ENCODE results near the gene GNAT2. TPM values are rescaled to one million over a fixed set of nuclear protein-coding genes. Genes with fewer than 3 reads are reported as not detected.

The GNAT2 gene
- total RNA-seq, 1 experiment from 2014 or later, result 0.20 TPM

DNA sequence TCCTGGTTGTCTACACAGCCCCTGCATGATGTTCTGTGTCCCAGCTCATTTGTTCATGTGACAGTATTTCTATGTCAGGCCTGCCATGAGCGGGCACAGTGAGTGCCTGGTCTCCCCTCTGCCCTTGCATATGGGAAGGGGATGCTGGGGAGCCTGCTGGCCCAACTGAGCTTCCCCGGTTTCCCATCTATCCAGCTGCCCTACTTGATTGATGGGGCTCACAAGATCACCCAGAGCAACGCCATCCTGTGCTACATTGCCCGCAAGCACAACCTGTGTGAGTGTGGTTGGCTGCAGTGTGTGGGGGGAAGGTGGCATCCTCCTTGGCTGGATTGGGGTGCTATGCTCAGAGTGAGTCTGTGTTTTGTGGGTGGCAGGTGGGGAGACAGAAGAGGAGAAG lies 38.0 kb upstream of the GNAT2 start:
- H4K8ac ChIP-seq (replicated peaks; ENCODE audit: insufficient read length, low read depth, low read length), result no peak overlapping the region
- no peak overlapping the region for H3K4ac ChIP-seq (ENCODE audit: low read depth, low read length)
- Mint-ChIP-seq H3K27me3 (ENCODE audit: low read depth) (peaks cover 26% of the 10 kb centered on the region), H3K36me3 (ENCODE audit: insufficient read depth in 1 of 3, low read depth in 3 of 3) (no peaks in the 10 kb centered on the region), H3K4me1 (peaks cover 5 to 14% of the 10 kb centered on the region in 2 experiments; a peak in 3 of 4 replicates), H3K9me3 (no peaks in the 10 kb centered on the region), H3K4me3 (peak overlapping the region; percentile 7 to 35; a peak in 3 of 5 replicates), H3K27ac (no peak overlapping the region)
- H2AFZ ChIP-seq (ENCODE audit: low read length), result no peak overlapping the region
- H3K27me3 ChIP-seq (ENCODE audit: insufficient read depth, low read length), result no peaks in the 10 kb centered on the region
- no peak overlapping the region for H3K14ac ChIP-seq (ENCODE audit: insufficient read depth, low read length)
- no peaks in the 10 kb centered on the region for H3K9me3 ChIP-seq (ENCODE audit: control insufficient read depth, low read depth, low read length)
- no peak overlapping the region for H2BK120ac ChIP-seq (ENCODE audit: low read depth, low read length, poor library complexity, severe bottlenecking)
- no peak overlapping the region for H2AK5ac ChIP-seq (ENCODE audit: insufficient read length, low read length)
- H3T11ph ChIP-seq (ENCODE audit: low read length), result no peak overlapping the region
- TF ChIP-seq, protein P1, sequence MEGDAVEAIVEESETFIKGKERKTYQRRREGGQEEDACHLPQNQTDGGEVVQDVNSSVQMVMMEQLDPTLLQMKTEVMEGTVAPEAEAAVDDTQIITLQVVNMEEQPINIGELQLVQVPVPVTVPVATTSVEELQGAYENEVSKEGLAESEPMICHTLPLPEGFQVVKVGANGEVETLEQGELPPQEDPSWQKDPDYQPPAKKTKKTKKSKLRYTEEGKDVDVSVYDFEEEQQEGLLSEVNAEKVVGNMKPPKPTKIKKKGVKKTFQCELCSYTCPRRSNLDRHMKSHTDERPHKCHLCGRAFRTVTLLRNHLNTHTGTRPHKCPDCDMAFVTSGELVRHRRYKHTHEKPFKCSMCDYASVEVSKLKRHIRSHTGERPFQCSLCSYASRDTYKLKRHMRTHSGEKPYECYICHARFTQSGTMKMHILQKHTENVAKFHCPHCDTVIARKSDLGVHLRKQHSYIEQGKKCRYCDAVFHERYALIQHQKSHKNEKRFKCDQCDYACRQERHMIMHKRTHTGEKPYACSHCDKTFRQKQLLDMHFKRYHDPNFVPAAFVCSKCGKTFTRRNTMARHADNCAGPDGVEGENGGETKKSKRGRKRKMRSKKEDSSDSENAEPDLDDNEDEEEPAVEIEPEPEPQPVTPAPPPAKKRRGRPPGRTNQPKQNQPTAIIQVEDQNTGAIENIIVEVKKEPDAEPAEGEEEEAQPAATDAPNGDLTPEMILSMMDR (conservative IDR thresholded peaks at IDR 0.05), result no peak
- H3K23ac ChIP-seq (ENCODE audit: insufficient read length, low read depth, low read length), result no peak overlapping the region
- no peak overlapping the region for H2BK20ac ChIP-seq (ENCODE audit: low read depth, low read length, poor library complexity, severe bottlenecking)
- H2BK12ac ChIP-seq (ENCODE audit: insufficient read length, low read depth, low read length), result no peak overlapping the region
- H3K79me2 ChIP-seq (ENCODE audit: insufficient read depth, low read length), result no peaks in the 10 kb centered on the region
- H2BK15ac ChIP-seq (ENCODE audit: low read depth, low read length), result no peak overlapping the region
- H4K20me1 ChIP-seq (ENCODE audit: control insufficient read depth, insufficient read depth, insufficient read length), result no peaks in the 10 kb centered on the region
- no peak overlapping the region for H3K27ac ChIP-seq (ENCODE audit: insufficient read length, low read depth, low read length)
- H3K18ac ChIP-seq (ENCODE audit: insufficient read length, low read depth, low read length), result no peak overlapping the region
- no peak overlapping the region for H2BK5ac ChIP-seq (ENCODE audit: insufficient read length, low read length)
- no peaks in the 10 kb centered on the region for H3K4me1 ChIP-seq (ENCODE audit: insufficient read depth, low read length)
- H3K56ac ChIP-seq (ENCODE audit: insufficient read length, low read depth, low read length), result no peak overlapping the region
- H3K9ac ChIP-seq (ENCODE audit: extremely low read depth, insufficient read length, low read length), result no peak overlapping the region
- H3K4me2 ChIP-seq (ENCODE audit: insufficient read depth, insufficient read length, low read length), result no peak overlapping the region
- no peak for DNase-seq
- no peaks in the 10 kb centered on the region for H3K79me1 ChIP-seq (ENCODE audit: insufficient read depth, low read depth, low read length, poor library complexity, severe bottlenecking)
- peaks cover 4% of the 10 kb centered on the region for H3K23me2 ChIP-seq (ENCODE audit: insufficient read length, low read depth, low read length, poor library complexity, severe bottlenecking)
- H4K91ac ChIP-seq (ENCODE audit: insufficient read length, low read depth, low read length), result no peak overlapping the region
- H4K5ac ChIP-seq (ENCODE audit: insufficient read length, low read depth, low read length), result no peak overlapping the region
- no CpG with 5 or more reads among the region's 4 CpGs for WGBS (ENCODE audit: extremely low coverage, insufficient read length, low lambda C conversion rate)
